ENCODE results near the gene THAP3.
A peak's percentile ranks its signal among the peaks of the same experiment; 100 is the strongest.
"Not testable (repeated sequence)": the region's sequence is repeated elsewhere in the genome, so short reads cannot be mapped to it uniquely, and the experiment has no call there.

THAP3 gene

DNA sequence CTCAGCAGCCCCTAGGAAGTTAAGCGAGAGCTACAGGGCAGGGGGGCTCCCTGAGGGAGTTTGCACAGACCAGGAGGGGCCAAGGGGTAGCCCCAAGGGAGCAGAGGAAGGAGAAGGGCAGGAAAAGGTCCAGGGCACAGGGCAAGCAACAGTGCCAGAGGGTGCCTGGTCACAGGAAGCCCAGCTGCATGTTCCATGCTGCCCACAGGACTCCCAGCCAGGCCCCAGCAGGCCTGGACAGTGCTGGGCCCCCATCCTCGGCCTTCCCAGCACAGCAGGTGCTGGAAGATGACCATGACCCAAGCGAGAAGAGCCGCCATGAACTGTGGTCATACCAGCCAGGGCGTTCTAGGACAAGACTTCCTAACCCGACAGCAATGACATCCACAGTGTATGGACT, 33.0 kb upstream of the THAP3 start:
- no peak for DNase-seq

DNA sequence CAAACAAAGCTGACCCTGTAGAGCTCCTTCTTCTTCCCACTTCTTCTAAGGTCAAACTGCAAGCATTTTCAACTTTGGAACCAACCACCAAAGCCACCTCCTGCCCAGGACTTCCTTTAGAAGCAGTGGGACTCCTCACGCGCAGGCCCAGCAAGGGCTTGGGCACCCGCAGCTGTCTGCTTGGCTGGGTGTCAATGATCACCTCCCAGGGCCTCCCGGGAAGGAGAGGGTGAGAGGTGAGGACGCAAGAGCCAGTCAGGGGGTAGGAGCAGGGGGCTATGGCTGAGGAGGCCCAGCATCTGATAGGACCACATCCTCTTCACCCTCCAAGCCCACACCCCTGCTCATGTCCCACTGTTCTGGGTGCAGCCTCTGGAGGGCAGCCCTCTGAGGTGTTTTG, 32.2 kb upstream of the THAP3 start:
- DNase-seq: no peak

DNA sequence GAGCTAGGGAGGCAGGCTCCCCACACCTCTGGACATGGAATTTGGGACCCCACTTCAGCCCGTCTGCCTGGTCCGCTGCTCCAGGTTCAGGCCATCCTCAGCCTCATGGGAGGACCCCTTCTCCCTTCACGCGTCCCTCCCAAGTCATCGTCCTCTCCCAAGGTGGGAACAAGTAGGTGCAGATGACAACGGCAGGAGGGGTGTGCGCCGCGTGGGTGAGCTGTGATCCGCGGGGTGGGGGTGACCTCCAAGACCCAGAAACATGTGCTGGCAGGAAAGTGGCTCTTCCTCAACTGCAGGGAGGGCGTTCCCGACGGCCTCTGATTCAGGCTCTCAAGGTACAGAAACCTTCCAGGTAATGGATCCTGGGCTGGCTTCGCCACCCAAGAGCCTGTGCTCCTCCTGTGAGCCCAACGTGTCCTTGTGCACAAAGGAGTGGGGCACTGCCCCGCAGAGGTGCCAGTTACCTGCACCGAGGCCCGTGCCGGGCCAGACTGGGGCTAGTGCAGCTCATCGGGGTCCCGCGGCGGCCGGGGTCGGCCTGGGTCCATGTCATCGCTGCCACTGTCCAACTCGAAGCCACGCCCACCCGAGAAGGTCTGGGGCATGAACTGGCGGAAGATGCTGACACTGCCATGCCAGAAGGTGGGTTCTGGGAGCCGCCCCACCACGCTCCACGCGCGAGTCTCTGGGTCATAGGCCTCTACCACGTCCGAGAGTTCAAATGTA, 31.6 kb upstream of the THAP3 start:
- DNase-seq: no peak

DNA sequence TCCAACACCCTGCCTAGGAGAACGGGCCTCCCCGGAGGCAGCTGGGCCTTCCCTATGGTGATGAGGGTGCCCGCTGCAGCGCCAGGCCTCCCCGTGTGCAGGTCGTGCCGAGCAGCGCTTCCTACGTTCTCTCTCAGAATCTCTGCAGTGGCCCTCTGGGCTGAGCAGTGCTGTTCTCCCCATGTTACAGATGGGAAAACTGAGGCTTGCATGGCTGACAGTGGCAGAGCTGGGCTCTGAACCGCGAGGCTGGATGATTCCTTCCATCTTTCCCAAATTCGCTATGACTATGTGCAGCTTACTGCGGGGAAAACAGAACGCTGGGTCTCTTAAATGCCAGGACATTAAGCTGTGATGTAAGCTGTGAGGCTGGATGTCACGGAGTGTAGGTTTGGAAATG, 30.9 kb upstream of the THAP3 start:
- no peak for DNase-seq

DNA sequence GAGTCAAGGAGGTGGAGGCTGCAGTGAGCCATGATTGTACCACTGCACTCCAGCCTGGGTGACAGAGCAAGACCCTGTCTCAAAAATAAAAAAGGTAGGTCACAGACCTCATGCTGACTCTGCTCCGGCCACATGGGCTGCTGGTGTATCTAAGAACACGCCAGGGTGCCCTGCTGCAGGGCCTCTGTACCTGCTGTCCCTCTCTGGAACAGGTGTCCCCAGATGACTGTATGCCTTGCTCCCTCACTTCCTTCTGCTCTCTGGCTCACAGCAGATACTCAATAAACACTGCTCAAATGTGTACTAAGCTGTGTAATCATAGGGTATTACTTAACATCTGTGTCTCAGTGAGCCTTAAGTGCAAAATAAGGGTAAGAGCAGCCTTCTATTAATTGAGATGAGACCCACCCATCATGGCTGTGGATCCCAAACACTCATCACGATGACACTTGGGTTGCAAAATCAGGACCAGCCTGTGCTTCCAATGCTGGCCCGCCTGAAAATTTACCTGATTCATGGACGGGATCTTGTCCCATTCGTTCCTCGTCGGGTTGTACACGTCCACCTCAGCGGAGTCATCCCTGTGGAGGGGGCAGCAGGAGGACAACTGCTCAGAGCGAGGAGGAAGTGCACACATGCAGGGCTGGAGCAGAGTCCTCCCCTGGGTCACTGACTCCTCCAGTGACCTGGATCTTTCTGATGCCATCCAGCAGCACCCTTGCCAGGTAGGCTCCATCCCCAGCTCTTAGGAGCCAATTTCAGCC, 29.5 kb upstream of the THAP3 start:
- no peak for DNase-seq

DNA sequence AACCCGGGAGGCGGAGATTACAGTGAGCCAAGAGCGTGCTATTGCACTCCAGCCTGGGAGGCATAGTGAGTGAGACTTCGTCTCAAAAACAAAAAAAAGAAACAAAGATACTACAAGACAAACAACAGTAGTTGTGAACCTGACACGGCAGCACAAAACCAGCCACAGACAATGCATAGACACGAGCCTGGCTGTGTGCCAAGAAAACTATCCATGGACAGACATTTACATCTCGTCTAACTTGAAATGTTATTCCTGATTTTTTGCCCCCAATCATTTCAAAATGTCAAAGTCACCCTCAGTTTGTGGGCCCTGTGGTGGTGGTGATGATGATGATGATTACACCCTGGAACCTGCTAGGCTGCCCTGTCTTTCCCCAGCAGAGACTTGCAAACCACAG, 28.3 kb upstream of the THAP3 start:
- DNase-seq: no peak

DNA sequence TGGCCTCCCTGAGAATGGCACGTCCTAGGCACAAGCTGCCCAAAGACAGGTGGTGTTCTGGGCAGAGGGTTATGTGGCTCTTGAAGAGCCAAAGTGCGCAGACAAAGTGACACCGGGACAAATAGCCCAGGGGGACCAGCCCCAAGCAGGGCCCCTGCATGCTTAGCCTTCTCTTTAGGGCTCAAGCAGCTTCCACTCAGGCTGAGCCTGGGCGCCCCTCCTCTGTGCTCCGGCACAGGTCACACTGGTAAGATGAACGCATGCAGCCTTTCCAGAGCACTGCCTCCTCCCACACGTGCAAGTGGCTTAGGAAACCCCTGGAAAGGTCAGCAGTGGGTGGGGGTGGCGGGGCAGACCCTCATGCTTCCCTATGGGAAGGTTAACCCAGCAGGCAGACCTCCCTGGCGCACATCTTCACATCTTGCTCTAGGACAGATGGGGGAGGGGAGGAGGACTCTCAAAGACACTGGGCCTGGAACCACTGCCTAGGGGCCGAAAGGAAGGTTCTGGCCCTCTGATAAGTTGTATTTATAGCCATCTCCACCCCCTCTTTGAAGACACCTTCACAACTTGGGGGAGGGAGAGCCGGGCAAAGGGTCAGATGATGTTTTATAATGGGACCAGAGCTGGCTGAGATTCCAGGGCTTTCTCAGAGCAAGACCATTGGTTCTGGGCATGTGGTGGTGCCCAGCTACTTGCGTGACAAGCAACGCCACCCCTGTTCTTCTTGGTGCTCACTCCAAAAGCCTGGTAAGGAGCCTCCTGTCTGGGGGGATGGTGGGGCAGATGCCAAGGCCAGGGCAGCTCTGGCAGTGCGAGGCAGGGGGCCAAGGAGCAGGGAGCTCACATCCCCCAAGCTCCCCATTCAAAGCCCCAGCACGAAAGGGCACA, 27.5 kb upstream of the THAP3 start:
- DNase-seq: no peak

DNA sequence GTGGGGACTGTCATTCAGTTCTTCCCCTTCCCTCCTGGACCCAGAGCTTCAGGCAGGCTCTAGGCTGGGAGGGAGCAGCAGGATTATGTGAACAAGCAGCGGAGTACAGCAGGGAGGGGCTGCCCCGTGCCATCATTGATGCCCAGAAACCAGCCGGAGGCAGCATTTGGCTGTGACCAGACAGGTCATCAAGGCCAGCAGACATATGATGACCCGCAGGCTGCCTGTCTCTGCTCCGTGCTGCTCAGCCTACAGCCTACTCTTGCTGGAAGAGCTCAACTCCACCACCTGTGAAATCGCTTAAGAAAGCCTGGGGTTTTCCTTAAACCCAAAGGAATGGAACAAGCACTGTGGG, 26.9 kb upstream of the THAP3 start:
- no peak for DNase-seq

DNA sequence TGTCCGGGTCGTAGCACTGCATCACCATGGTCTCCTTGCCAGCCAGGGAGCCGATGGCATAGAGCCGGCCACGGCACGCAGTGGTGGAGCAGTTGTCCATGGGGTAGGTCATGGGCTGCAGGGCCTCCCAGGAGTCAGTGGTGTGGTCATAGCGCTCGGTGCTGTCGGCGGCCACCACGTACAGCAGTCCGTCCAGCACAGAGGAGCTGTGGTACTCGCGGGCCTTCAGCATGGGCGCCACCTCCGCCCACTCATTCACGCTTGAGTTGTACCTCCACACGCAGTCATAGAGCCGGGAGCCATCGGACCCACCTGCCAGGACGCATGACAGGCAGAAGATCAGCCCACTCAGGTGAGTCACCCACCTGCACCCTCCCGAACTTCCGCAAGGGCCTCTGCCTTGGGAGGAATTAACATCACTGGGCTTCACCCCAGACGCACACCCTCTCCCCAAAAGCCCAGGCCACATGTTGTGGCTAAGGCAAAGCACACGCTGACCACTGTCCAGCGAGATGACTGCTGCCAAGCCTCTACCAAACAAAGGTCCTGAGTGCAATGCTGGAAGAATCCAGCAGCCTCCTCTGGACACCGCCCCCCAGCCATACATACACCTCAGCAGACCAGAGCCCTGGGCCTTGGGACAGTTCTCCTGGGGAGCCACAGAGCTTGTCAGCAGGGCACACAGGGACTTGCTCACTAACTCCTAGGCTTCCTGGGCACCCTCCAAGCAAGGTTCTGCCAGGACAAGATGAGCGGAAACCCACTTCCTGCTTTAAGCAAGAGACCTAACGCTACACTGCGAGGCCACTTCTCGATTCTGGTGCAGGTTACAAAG, 25.3 kb upstream of the THAP3 start:
- DNase-seq: no peak

DNA sequence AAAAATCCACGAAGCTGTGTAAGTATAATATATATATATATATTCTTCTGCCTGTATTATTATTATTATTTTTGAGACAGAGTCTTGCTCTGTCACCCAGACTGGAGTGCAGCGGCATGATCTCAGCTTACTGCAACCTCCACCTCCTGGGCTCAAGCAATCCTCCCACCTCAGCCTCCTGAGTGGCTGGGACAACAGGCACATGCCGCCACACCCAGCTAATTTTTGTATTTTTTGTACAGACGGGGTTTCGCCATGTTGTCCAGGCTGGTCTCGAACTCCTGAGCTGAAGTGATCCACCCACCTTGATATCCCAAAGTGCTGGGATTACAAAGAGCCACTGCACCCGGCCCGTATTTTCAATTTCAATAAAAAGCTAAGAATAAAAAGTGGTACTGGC, 24.7 kb upstream of the THAP3 start:
- DNase-seq: not testable (repeated sequence)

DNA sequence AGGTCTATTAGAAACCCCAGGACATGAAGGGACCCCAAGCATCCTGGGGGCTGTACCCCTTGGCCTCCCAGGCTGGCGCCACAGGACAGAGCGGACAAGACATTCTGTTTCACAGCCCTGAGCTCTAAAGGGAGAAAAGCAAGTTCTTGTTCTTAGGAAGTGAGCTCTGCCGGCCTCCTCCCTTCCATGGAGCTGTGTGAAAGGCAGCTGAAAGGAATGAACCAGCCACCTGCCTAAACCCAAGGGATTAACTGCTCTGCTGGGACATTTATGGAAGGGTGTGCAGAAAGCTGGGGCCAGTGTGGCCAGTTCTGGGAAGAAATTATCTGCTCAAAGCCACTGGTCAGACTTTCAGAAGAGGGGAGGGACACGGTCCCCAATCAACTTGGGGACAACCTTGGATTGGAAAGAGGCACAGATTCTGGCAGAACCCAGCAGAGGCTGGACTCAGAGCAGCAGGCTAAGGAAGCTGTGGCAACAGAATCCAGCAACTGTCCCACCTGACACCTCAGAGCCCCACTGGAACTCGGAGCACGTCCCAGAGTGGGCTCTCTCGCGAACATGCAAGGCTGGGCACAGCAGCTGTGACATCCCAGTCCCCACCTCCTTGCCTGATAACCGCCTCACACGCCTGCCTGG, 24.1 kb upstream of the THAP3 start:
- no peak for DNase-seq

DNA sequence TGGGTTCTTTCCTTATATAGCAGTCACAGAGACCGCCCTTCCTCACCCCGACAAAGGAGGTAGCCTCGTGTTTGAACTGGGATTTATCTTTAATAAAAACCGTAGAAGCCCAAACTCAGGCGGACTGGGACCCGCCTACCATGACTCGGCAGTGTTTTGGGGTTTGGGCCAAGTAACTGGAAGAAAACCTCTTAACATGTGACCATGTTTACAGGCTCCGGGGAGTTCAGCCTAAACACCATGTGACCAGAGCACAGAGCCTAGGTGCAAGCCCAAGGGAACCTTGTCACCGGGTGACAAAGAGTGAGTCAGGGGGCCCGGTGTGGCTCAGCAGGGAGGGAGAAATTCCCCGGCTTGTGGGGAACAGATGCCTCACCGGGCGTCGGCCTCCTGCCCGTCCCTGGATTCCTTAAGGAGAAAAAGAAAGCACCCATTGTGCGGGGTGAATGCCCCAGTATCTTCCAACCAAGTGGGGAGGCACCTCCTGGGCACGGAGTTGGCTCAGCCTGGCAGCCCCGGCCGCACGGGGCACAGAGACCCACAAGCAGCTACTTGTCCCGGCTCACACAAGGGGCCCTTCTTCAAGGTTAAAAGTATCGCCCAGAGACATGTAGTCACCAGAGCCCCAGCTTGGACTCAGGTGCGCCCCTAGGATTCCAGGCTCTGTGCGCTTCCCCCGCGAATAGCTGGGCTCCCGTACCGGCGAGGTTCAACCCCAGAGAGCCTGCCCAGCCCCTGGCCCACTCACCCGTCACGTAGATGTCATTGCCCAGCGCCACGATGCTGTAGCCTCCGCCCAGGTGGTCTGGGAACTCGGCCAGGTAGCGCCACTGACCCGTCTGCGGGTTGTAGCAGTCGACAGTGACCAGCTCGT, 23.4 kb upstream of the THAP3 start:
- DNase-seq: peak; percentile 99

DNA sequence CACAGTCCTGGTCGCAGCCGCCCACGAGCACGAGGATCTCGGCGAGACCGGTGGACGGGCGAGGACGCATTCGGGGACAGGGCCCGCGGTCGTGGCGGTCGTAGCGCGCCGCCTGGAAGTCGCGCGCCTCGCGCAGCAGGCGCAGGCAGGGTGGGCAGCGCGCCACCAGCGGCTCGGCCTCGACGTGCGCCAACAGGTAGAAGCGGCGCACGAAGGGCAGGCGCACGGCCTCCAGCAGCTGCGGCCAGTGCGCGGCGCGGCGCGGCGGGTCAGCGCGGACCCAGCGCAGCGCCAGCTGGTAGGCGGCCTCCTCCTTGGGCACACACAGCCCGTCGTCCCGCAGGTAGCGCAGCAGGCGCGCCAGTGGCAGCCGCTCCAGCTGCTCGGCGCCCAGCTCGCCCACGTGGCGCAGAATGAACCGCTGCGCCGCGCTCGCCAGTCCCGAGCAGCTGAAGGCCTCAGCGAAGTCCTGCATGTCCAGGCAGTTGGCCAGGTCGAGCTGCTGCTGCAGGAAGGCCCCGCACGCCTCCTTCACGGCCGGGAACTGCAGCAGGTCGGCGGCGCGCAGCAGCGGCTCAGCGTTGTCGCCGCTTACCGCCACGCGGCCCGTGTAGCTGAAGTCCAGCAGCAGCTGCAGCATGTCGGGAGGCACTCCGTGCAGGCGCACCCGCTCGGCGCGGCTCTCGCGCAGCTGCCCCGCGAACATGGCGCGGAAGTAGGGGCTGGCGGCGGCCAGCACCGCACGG, 22.6 kb upstream of the THAP3 start:
- no peak for DNase-seq

DNA sequence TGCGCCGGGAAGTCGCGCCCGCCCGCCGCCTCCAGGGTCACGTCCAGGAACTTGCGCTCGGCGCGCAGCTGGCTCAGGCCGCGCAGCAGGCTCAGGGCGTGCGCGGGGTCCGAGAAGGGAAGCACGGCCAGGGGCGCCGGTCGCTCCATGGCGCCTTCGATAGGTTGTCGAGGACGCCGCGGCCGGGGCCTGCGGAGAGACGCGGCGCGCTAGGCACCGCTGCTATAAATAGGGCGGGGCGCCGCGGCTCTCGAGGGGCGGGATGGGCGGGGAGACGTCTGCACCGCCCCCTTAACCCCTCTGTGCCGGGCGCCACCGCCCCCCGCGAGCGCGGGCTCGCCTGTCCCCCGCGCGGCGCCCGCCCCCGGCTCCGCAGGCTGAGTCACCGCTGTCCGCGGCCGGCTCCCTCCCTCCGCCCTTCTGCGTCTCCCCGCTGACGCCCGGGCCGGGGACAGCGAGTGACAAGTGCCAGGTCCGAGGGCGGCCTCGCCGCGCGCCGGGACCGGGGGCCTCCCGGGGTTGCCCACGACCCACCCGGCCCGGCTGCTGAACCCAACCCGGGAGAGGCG, 21.9 kb upstream of the THAP3 start, which contains the start of gene KLHL21:
TSS of gene KLHL21 (minus strand) at position 201 of the 569 bp plus-strand sequence. CDS start at position 149, 52 bp downstream.
- peak; percentile 89 for DNase-seq

DNA sequence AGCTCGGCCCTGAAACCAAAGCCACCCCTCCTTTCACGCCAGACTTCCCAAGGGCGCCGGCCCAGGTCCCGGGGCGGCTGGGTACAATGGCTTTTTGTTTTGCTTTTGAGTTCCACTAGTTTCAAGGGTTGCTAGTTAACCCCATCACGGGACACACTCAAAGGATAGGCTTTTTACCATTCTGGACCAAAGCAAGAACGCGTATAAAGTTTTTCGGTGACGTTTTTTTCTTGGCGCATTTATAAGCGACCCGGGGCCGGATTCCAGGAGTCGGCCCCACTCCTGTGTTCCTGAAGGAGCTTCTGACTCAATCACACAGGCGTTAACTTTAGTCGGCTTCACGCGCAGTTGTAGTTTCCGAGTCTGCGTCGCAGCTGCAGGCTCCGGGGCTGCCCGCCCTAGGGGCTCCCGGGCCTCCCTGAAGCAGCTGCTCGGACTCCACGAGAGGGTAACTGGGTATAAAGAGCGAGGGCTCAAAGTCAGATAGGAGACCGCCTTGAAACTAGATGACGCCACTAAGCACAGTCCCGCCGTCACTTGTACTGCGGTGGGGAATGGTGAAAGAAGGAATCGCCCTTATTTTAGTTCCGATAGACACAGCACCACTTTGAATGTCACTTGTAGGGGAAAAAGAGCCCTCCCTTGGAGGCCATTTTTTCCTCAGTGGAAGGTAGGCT, 21.3 kb upstream of the THAP3 start:
- DNase-seq: peak; percentile 77

DNA sequence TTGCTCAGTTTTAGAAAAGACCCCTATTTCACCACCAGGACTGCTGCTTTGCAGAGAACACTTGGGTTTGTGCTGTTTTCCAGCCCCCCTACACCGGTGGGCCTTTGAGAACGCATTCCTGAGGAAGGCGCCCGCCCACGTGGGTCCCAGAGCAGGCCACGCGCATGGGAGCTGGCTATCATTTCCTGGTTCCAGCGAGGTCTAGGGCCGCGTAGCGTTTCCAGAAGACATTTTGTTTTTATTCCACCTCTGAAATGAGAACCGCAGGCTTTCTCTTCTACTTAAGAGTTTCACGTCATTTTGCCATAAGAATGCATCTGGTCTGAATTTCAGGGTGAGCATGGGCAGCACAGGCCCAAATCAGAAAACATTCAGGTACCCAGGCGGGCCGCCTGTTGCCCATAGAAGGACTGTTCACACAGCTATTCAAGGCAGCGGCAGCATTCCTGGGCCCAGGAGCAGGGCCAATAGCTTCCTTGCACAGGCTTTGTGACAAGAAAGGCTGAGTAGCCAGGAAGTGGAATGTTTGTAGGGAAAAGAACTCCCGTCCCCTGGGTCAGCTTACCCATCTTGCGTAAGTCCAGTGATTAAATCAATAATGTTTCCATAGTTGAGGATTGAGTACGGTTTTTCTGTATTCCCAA, 20.6 kb upstream of the THAP3 start:
- DNase-seq: no peak

DNA sequence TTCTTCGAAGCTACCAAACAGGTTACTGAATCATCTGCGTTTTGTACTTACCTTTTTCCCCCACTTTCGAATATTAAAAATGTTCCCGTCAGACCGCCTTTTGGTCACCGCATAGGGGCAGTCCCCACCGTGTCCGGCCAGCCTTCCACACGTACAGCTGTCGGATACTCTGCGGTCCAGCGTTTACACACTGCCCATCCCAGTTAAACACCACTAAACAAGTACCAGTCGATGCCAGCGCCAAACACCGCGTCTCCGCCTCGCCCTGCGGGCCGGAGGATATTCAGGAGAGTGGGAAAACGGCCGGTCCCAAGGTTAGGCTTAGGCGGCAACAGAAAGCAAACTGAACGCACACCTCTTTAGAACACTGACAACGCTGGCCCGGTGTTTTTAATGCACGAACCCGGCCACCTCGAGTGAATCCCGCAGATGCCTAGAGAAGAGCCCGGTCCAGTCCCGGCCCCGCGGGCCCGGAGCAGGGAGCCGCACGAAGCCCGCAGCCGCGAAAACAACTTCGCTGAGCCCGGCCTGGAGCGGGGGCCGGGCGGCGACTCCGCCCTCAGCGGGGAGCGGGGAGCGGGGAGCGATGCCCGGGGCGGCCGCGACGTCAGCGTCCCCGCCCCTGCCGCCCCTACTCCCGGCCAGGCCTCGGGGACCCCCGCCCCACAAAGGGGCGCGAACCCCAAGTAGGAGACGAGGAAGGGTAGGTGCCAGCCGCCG, 11.9 kb upstream of the THAP3 start:
- DNase-seq: peak; percentile 44

Measured in hematopoietic multipotent progenitor cell treated with erythropoietin and hydrocortisone succinate and interleukin-3 and kit ligand, for 8 days (in vitro differentiated cells).